Retinal pigment epithelial cell (primary cell): ENCODE results near the gene RBKS.
A peak's percentile ranks its signal among the peaks of the same experiment; 100 is the strongest.

ENCODE experiments used
- DNase-seq: peaks from one replicate; pipeline ENCODE4 v3.0.0-alpha.2; 2010; ENCODE audit warnings: low read depth
- H3K4me3 ChIP-seq: 2 replicates; pipeline ENCODE4 v1.5.1; 2011; ENCODE audit warnings: mild to moderate bottlenecking, low read length, control low read depth, moderate library complexity
- TF ChIP-seq, protein P1 (sequence below): conservative IDR thresholded peaks from 2 replicates; pipeline ENCODE4 v1.5.1; 2011; ENCODE audit warnings: low read depth, low read length, control low read depth, inconsistent platforms

RBKS gene

DNA sequence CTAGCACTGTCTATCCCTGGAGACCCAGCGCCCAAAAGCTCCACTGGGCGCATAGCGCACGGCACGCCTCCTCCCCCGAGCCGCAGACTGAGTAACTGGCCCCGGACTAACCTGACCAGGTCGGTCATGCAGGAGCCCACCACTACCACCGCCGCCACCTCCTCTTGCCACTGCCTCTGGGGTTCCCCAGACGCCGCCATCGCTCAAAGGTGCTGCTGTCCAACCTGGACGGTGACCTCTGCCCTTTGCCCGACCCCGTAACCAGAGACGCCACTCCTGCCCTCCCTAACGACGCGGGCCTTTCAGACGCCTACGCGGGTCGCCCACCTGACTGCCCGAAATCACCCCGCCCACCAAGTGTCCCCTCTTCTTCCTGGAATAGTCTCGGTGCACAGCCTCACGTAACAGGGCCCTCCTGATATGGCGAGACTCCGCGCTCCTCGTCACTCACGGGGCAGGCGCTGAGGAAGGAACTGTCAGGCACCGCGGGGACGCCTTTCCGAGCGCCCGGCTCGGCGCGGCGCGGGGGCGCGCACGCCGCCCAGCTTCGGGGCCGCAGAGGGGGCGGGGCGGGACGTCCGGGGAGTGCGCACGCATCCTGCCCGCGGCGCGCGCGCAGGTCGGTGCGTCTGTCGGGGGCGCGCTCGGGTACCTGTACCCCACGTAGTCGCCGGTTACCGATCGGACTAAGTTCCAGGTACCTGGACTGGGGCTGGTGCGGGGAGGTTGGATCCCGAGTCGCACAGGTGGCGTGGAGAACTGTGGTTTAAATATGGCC is at the start of gene RBKS, which contains the start of gene BABAM2:
Gene RBKS, minus strand, starts transcription at position 242 of the 778 bp plus-strand sequence. Its CDS starts 42 bp downstream, at position 200.
Gene BABAM2, plus strand, starts transcription at position 584 of the 778 bp plus-strand sequence. CDS start 3,828 bp downstream, outside the sequence.
- TF ChIP-seq, protein P1, sequence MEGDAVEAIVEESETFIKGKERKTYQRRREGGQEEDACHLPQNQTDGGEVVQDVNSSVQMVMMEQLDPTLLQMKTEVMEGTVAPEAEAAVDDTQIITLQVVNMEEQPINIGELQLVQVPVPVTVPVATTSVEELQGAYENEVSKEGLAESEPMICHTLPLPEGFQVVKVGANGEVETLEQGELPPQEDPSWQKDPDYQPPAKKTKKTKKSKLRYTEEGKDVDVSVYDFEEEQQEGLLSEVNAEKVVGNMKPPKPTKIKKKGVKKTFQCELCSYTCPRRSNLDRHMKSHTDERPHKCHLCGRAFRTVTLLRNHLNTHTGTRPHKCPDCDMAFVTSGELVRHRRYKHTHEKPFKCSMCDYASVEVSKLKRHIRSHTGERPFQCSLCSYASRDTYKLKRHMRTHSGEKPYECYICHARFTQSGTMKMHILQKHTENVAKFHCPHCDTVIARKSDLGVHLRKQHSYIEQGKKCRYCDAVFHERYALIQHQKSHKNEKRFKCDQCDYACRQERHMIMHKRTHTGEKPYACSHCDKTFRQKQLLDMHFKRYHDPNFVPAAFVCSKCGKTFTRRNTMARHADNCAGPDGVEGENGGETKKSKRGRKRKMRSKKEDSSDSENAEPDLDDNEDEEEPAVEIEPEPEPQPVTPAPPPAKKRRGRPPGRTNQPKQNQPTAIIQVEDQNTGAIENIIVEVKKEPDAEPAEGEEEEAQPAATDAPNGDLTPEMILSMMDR: no peak
- peak; percentile 39 for DNase-seq
- peak within 1 kb of the TSS; percentile 81 for H3K4me3 ChIP-seq

DNA sequence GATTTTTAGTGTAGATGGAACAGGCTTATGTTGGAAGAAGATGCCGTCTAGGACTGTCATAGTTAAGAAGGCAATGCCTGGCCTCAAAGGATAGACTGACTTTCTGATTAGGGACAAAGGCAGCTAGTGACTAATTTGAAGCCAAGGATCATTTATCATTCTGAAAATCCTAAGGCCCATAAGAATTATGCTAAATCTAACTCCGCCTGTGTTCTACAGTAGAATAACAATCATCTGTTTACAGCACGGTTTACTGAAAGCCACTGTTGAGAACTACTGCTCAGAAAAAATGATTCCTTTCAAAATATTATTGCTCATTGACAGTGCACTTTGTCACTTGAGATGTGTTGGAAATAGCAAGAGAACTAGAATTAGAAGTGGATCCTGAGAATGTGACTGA is 44.8 kb upstream of the RBKS start:
- TF ChIP-seq, protein P1: no peak
- no peak overlapping the region for H3K4me3 ChIP-seq
- DNase-seq: no peak

DNA sequence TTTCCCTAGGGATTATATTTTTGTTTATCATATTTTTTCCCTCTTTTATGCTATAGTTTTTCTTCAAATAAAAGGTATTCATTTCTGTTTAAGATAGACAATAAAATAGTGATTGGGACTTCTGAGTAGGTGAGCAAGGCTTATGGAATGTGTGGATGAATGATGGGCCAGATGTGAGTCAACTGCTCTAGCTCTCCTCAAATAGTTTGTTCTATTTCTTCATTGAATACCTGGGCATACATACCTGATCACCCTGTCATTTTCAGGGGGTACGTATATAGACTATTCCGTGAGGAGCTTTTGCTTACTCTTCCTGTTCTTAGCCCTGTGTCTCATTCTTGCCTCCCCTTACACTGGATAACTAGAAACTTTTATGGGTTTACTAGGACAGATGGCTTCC is 42.2 kb upstream of the RBKS start:
- TF ChIP-seq, protein P1: no peak
- no peak overlapping the region for H3K4me3 ChIP-seq
- DNase-seq: no peak

DNA sequence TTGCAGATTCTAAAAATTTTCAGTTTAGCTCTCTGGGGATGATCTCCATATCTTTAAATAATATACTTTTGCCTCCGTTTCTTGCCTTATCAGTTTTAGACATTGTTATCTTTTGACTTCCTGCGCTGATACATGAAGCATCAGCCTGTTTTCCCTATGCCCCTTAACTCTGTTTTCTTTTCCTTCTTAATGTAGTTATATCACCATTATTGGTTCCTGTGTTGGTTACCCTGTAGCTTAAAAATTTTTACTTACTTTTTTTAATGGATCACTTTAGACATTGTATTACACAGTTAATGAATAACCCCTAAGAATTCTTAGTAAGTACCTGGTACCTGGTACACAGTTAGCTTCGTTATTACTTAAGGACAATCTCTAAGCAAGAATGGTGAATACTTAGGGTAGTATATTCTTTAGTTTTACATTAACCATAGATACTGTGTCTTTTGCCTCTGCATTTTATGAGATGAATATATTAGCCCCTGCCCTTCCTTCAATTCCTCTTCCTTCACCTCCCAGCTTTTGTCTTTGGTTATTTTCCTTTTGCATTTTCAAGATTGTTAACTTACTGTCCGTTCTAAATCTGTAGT is 41.3 kb upstream of the RBKS start:
- no peak overlapping the region for H3K4me3 ChIP-seq
- no peak for DNase-seq
- TF ChIP-seq, protein P1: no peak

DNA sequence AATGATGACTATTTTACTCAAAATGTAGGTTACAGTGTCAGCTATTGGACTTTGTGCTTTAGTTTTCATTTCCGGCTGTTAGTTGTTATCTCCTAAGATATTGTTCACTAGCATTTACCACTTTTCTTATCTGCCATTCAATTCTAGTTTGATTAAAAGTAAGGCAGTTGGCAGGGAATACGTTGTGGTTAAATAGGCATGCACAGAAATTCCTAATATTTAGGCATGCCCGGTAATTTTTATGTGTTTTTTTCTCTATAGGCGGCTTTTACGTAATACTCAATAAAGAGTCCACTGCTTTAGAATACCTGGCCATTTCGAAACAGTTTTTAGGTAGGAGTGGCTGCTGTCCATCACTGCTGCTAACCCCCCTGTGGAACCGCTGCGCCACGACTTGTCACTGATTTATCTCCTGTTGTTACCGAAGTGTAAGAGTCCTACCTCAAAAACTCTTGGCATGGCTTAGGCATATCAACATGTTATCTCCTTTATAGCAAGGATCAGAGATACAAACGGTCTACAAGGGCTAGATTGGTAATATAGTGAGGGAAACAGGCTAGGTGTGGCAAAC is 39.8 kb upstream of the RBKS start:
- H3K4me3 ChIP-seq: no peak overlapping the region
- DNase-seq: no peak
- TF ChIP-seq, protein P1: no peak

DNA sequence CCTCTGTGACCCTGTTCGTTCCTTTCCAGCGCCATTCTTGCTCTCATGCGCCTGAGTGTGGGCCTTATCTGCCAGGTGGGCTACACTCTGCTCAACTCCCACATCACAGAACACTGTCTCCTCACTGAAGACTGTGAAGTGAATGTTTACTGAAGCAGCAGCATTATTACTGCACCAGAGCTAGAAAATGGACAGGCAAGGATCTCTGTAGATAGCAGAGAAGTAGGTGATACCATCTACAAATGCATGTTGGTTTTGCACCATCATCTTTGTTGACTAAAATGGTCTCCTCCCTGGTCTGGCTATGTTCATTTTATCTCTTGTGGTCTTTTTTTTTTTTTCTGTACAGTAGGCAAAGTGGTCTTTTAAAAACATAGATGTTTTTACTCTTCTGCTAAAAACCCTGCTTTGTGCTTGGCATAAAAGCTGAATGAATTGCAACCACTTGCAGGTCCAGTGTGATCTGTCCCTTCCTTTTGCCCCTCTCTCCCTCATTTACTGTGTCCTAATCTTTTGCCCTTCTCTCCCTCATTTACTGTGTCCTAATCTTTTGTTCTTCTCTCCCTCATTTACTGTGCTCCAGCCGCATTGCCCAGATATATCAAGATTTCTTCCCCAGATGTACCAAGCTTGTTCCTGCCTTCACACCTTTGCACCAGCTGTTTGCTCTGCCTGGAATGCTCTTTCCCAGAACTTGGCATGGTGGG is 35.7 kb upstream of the RBKS start:
- TF ChIP-seq, protein P1: no peak
- H3K4me3 ChIP-seq: no peak overlapping the region
- no peak for DNase-seq
